ENCODE results near the gene BLCAP. TPM values are rescaled to one million over a fixed set of nuclear protein-coding genes. Genes with fewer than 3 reads are reported as not detected.

Gene BLCAP
- total RNA-seq, 1 experiment from 2014 or later: 54.3 TPM

DNA sequence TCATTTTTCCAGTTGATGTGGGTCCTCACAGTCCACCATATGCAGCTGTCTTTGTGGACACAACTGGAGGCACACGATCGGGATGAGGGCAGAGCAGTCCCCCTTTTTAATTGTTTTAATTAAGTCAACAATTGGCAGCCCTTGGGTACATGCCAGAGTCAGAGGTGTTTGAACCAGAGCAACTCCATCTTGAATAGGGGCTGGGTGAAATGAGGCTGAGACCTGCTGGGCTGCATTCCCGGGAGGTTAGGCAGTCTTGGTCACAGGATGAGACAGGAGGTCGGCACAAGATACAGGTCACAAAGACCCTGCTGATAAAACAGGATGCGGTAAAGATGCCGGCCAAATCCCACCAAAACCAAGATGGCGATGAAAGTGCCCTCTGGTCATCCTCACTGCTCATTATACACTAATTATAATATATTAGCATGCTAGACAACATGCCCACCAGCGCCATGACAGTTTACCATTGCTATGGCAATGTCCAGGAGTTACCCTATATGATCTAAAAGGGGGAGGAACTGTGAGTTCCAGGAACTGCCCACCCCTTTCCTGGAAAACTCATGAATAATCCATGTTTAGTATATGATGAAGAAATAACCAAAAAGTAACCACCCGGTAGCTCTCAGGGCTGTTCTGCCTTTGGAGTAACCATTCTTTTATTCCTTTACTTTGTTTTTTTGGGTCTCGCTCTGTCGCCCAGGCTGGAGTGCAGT, 31.8 kb upstream of the BLCAP start:
- Histone ChIP-seq H3K14ac (ENCODE audit: insufficient read depth, low read length) (no peak overlapping the region), H3K4me2 (ENCODE audit: insufficient read depth, insufficient read length, low read length) (no peak overlapping the region), H2BK120ac (ENCODE audit: low read depth, low read length, poor library complexity, severe bottlenecking) (no peak overlapping the region), H2AFZ (ENCODE audit: low read length) (no peak overlapping the region), H3K27ac (ENCODE audit: insufficient read length, low read depth, low read length) (no peak overlapping the region), H2BK5ac (ENCODE audit: insufficient read length, low read length) (no peak overlapping the region), H3K4ac (ENCODE audit: low read depth, low read length) (no peak overlapping the region), H3K23ac (ENCODE audit: insufficient read length, low read depth, low read length) (no peak overlapping the region), H3K9ac (ENCODE audit: extremely low read depth, insufficient read length, low read length) (no peak overlapping the region), H3T11ph (ENCODE audit: low read length) (no peak overlapping the region), H3K4me1 (ENCODE audit: insufficient read depth, low read length) (no peaks in the 10 kb centered on the region), H4K5ac (ENCODE audit: insufficient read length, low read depth, low read length) (no peak overlapping the region), H3K56ac (ENCODE audit: insufficient read length, low read depth, low read length) (no peak overlapping the region), H2BK15ac (ENCODE audit: low read depth, low read length) (no peak overlapping the region), H4K8ac (replicated peaks; ENCODE audit: insufficient read length, low read depth, low read length) (no peak overlapping the region), H3K79me1 (ENCODE audit: insufficient read depth, low read depth, low read length, poor library complexity, severe bottlenecking) (no peaks in the 10 kb centered on the region), H4K91ac (ENCODE audit: insufficient read length, low read depth, low read length) (no peak overlapping the region), H4K20me1 (ENCODE audit: control insufficient read depth, insufficient read depth, insufficient read length) (no peaks in the 10 kb centered on the region), H3K27me3 (ENCODE audit: insufficient read depth, low read length) (no peaks in the 10 kb centered on the region), H3K79me2 (ENCODE audit: insufficient read depth, low read length) (no peaks in the 10 kb centered on the region), H2AK5ac (ENCODE audit: insufficient read length, low read length) (no peak overlapping the region), H3K9me3 (ENCODE audit: control insufficient read depth, low read depth, low read length) (no peaks in the 10 kb centered on the region), H3K23me2 (ENCODE audit: insufficient read length, low read depth, low read length, poor library complexity, severe bottlenecking) (no peaks in the 10 kb centered on the region), H2BK12ac (ENCODE audit: insufficient read length, low read depth, low read length) (no peak overlapping the region), H3K18ac (ENCODE audit: insufficient read length, low read depth, low read length) (no peak overlapping the region), H2BK20ac (ENCODE audit: low read depth, low read length, poor library complexity, severe bottlenecking) (no peak overlapping the region)
- H3K4me1 Mint-ChIP-seq: peaks cover 2% of the 10 kb centered on the region in 2 experiments; a peak in 3 of 4 replicates
- H3K9me3 Mint-ChIP-seq: no peaks in the 10 kb centered on the region
- no peaks in the 10 kb centered on the region for H3K36me3 Mint-ChIP-seq (ENCODE audit: insufficient read depth in 1 of 3, low read depth in 3 of 3)
- H3K4me3 Mint-ChIP-seq: no peak overlapping the region
- no CpG with 5 or more reads among the region's 11 CpGs for WGBS (ENCODE audit: extremely low coverage, insufficient read length, low lambda C conversion rate)
- peaks cover 12% of the 10 kb centered on the region for H3K27me3 Mint-ChIP-seq (ENCODE audit: low read depth)
- DNase-seq: no peak
- TF ChIP-seq, protein P1, sequence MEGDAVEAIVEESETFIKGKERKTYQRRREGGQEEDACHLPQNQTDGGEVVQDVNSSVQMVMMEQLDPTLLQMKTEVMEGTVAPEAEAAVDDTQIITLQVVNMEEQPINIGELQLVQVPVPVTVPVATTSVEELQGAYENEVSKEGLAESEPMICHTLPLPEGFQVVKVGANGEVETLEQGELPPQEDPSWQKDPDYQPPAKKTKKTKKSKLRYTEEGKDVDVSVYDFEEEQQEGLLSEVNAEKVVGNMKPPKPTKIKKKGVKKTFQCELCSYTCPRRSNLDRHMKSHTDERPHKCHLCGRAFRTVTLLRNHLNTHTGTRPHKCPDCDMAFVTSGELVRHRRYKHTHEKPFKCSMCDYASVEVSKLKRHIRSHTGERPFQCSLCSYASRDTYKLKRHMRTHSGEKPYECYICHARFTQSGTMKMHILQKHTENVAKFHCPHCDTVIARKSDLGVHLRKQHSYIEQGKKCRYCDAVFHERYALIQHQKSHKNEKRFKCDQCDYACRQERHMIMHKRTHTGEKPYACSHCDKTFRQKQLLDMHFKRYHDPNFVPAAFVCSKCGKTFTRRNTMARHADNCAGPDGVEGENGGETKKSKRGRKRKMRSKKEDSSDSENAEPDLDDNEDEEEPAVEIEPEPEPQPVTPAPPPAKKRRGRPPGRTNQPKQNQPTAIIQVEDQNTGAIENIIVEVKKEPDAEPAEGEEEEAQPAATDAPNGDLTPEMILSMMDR (conservative IDR thresholded peaks at IDR 0.05): no peak
- no peak overlapping the region for H3K27ac Mint-ChIP-seq
